Measurements from ENCODE around the gene CXCR6.

DNA sequence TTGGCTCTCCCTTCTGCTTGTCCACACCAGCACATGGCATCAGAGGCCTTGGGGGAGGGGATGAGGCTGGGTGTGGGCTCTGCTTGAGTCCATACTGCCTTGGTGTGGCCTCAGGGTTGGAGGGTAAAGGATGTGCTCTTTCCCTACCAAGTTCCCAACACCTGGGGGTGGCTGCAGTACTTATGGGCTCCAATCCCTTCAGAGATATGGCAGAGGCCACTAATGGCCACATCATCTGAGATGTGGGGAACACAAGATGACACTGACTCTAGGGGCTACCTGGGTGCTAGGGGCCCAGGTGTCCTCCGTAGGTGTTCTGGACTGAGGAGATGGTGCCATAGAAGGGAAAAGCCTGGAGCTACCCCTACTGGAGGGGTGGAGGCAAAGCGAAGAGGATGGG lies 6.9 kb downstream of the CXCR6 start:
- TF ChIP-seq CTCF (IDR thresholded peaks at IDR 0.05) (no peak), POLR2A (IDR thresholded peaks at IDR 0.05) (no peak)
